HEK293T (cell line): ENCODE measurements around the gene MTHFR.

ENCODE experiments used
- BHLHE40 ChIP-seq: fragments of 450-650 bp; IDR thresholded peaks from 2 replicates; pipeline ENCODE4 v1.6.1; 2016; ENCODE audit warnings: mild to moderate bottlenecking, moderate library complexity, borderline replicate concordance
- ELF4 ChIP-seq: fragments of 450-650 bp; IDR thresholded peaks from 2 replicates; pipeline ENCODE4 v1.6.1; 2017; ENCODE audit warnings: antibody characterized with exemption
- FOXA1 ChIP-seq: fragments of 450-650 bp; IDR thresholded peaks from 2 replicates; pipeline ENCODE4 v1.6.1; 2016; ENCODE audit warnings: mild to moderate bottlenecking
- FOXK2 ChIP-seq: fragments of 450-650 bp; IDR thresholded peaks from 2 replicates; pipeline ENCODE4 v1.6.1; 2016; ENCODE audit warnings: mild to moderate bottlenecking
- FOXM1 ChIP-seq: fragments of 450-650 bp; IDR thresholded peaks from 2 replicates; pipeline ENCODE4 v1.6.1; 2017; ENCODE audit warnings: mild to moderate bottlenecking, borderline replicate concordance
- HDGF ChIP-seq: fragments of 450-650 bp; IDR thresholded peaks from 2 replicates; pipeline ENCODE4 v1.6.1; 2017; ENCODE audit warnings: antibody characterized with exemption, borderline replicate concordance
- L3MBTL2 ChIP-seq: fragments of 450-650 bp; conservative IDR thresholded peaks from 2 replicates; pipeline ENCODE4 v1.6.1; 2016; ENCODE audit warnings: mild to moderate bottlenecking
- LEF1 ChIP-seq: fragments of 450-650 bp; IDR thresholded peaks from 2 replicates; pipeline ENCODE4 v1.6.1; 2017; ENCODE audit warnings: mild to moderate bottlenecking, borderline replicate concordance
- SP1 ChIP-seq: fragments of 450-650 bp; IDR thresholded peaks from 2 replicates; pipeline ENCODE4 v1.6.1; 2017
- SUZ12 ChIP-seq: fragments of 450-650 bp; IDR thresholded peaks from 2 replicates; pipeline ENCODE4 v1.6.1; 2016; ENCODE audit warnings: mild to moderate bottlenecking
- TARDBP ChIP-seq: fragments of 450-650 bp; IDR thresholded peaks from 2 replicates; pipeline ENCODE4 v1.6.1; 2016
- ZNF384 ChIP-seq: fragments of 450-650 bp; IDR thresholded peaks from 2 replicates; pipeline ENCODE4 v1.6.1; 2016

- TF ChIP-seq L3MBTL2 (no peak), HDGF (no peak), ZNF384 (no peak), SUZ12 (no peak), FOXM1 (no peak), LEF1 (no peak), SP1 (no peak), ELF4 (no peak), TARDBP (no peak), BHLHE40 (no peak), FOXA1 (no peak), FOXK2 (no peak)
These were observed 33.3 kb downstream of the MTHFR start for GRCh38 chr1:11772458-11772857.
